PC-9 (cell line): ENCODE data around the gene ADISSP. TPM values are rescaled to one million over a fixed set of nuclear protein-coding genes. Genes with fewer than 3 reads are reported as not detected.

ENCODE experiments used
- BruUV-seq: library from RNA; stranded (reverse); fragments of 400-500 nt; replicated peaks from 2 replicates; lab custom pipeline; 2021; lab: Mats Ljungman, UMichigan
- CTCF ChIA-PET: fragments of 300-600 bp; sonication (Branson Sonifier 250); formaldehyde crosslinking; loops from one replicate; lab custom pipeline; 2022; ENCODE audit warnings: antibody characterized with exemption; lab: Charles Lee
- POLR2A ChIA-PET: fragments of 300-600 bp; sonication (Branson Sonifier 250); formaldehyde crosslinking; loops from one replicate; lab custom pipeline; 2022; ENCODE audit warnings: antibody characterized with exemption; ENCODE audit not compliant: unreplicated experiment; lab: Charles Lee
- DNase-seq, 2 experiments: peaks; one replicate each; pipeline versions ENCODE4 v3.0.0 to v3.0.0-alpha.2; 2015 to 2022; ENCODE audit warnings: mixed read lengths in 1 of 2
- H2AFZ ChIP-seq: fragments of 200-600 bp; sonication (generic); 2 replicates; pipeline ENCODE4 v1.8.1; 2017; ENCODE audit warnings: antibody characterized with exemption
- H3F3A ChIP-seq: fragments of 200-600 bp; sonication (generic); 2 replicates; pipeline ENCODE4 v1.8.1; 2017; ENCODE audit warnings: antibody characterized with exemption, mild to moderate bottlenecking, low read depth; ENCODE audit not compliant: insufficient read depth
- H3K27ac ChIP-seq: fragments of 200-600 bp; sonication (generic); 2 replicates; pipeline ENCODE4 v1.6.1; 2016; ENCODE audit warnings: mixed run types
- H3K27me3 ChIP-seq: fragments of 200-600 bp; sonication (generic); 2 replicates; pipeline ENCODE4 v1.6.1; 2016; ENCODE audit warnings: low read depth, mixed run types; ENCODE audit not compliant: insufficient read depth
- H3K36me3 ChIP-seq: fragments of 200-600 bp; sonication (generic); 2 replicates; pipeline ENCODE4 v1.6.1; 2016; ENCODE audit warnings: low read depth, mixed run types
- H3K4me1 ChIP-seq: fragments of 200-600 bp; sonication (generic); replicated peaks from 2 replicates; pipeline ENCODE4 v1.6.1; 2016; ENCODE audit warnings: mixed run types; ENCODE audit not compliant: insufficient read depth
- H3K4me2 ChIP-seq: fragments of 200-600 bp; sonication (generic); 2 replicates; pipeline ENCODE4 v1.6.1; 2017; ENCODE audit warnings: mixed run types
- H3K4me3 ChIP-seq: fragments of 200-600 bp; sonication (generic); 2 replicates; pipeline ENCODE4 v1.6.1; 2016; ENCODE audit warnings: mixed run types
- H3K79me2 ChIP-seq: fragments of 200-600 bp; sonication (generic); 2 replicates; pipeline ENCODE4 v1.6.1; 2017; ENCODE audit warnings: low read depth, mixed run types
- H3K9me2 ChIP-seq: fragments of 200-600 bp; sonication (generic); 2 replicates; pipeline ENCODE4 v1.8.1; 2017; ENCODE audit warnings: mild to moderate bottlenecking; ENCODE audit not compliant: insufficient read depth
- H3K9me3 ChIP-seq: fragments of 200-600 bp; sonication (generic); 2 replicates; pipeline ENCODE4 v1.8.1; 2016; ENCODE audit warnings: low read depth; ENCODE audit not compliant: insufficient read depth
- H4K20me1 ChIP-seq: fragments of 200-600 bp; sonication (generic); 2 replicates; pipeline ENCODE4 v1.8.1; 2017; ENCODE audit not compliant: insufficient read depth
- EZH2 ChIP-seq: fragments of 200-600 bp; sonication (generic); IDR thresholded peaks from 2 replicates; pipeline ENCODE4 v1.8.0; 2017; ENCODE audit warnings: antibody characterized with exemption, low read depth
- intact Hi-C: fragments of 100-400 bp; cut with micrococcal nuclease; formaldehyde crosslinking; loops from one replicate; pipeline ENCODE4 v1.10.0; 2022; ENCODE audit not compliant: unreplicated experiment
- total RNA-seq: library from RNA; stranded (reverse); gene quantifications from 2 replicates; pipeline ENCODE4 v1.2.3, GENCODE V29; 2021
- TF ChIP-seq, protein P1 (sequence below): fragments of 200-600 bp; sonication (generic); conservative IDR thresholded peaks from 2 replicates; pipeline ENCODE4 v1.6.1; 2017; ENCODE audit warnings: mixed run types, antibody characterized with exemption, mild to moderate bottlenecking, moderate library complexity

The ADISSP gene
- total RNA-seq, 1 experiment from 2014 or later = 86.9 TPM

DNA sequence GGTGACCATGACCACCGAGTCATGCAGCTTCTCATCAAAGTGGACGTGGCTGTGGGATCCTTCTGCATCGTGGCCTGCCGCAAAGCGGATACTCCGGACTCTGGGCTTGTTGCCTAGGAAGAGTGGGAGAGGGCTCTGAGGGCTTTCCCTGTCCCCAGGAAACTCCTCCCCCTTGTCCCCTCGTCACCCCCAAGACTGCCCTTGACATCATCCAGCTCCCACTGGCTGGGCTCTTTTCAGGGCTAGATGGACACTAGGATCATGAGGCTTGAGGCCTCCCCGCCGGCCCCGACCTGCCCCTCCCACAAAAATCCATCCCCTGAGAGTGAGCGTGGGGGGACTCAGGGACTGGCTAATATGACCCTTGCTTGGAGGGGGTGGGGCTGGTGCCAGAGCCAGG, 9.0 kb downstream of the ADISSP start:
- no peak for TF ChIP-seq EZH2
- TF ChIP-seq, protein P1, sequence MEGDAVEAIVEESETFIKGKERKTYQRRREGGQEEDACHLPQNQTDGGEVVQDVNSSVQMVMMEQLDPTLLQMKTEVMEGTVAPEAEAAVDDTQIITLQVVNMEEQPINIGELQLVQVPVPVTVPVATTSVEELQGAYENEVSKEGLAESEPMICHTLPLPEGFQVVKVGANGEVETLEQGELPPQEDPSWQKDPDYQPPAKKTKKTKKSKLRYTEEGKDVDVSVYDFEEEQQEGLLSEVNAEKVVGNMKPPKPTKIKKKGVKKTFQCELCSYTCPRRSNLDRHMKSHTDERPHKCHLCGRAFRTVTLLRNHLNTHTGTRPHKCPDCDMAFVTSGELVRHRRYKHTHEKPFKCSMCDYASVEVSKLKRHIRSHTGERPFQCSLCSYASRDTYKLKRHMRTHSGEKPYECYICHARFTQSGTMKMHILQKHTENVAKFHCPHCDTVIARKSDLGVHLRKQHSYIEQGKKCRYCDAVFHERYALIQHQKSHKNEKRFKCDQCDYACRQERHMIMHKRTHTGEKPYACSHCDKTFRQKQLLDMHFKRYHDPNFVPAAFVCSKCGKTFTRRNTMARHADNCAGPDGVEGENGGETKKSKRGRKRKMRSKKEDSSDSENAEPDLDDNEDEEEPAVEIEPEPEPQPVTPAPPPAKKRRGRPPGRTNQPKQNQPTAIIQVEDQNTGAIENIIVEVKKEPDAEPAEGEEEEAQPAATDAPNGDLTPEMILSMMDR = no peak
- Histone ChIP-seq H3F3A (no peaks in the 10 kb centered on the region), H3K27me3 (no peaks in the 10 kb centered on the region), H3K4me1 (no peaks in the 10 kb centered on the region), H3K27ac (no peak overlapping the region), H3K9me2 (no peaks in the 10 kb centered on the region), H3K9me3 (no peaks in the 10 kb centered on the region), H2AFZ (no peak overlapping the region), H3K79me2 (no peaks in the 10 kb centered on the region), H3K36me3 (no peaks in the 10 kb centered on the region), H3K4me2 (no peak overlapping the region), H4K20me1 (no peaks in the 10 kb centered on the region; the same call in 1 of the 2 replicates), H3K4me3 (no peak overlapping the region)
- ChIA-PET POLR2A (no interaction called here), CTCF (no interaction called here)
- no TSS peak for BruUV-seq
- intact Hi-C loops = no loop called here
- DNase-seq = no peak

DNA sequence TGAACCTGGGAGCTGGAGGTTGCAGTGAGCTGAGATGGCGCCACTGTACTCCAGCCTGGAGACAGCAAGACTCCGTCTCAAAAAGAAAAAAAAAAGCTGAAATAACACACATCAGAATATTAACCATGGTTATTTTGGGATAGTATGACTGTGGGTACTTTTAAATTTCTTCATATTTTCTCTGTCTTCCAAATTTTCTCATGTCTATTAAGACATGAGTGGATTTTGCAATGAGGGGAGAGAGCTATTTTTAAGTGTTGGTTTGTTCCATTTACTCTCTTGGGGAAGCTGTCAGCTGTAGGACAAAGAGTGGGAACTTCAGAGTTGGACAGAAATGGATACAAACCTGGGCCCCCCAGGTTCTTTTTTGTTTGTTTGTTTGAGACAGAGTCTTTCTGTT, 10.3 kb downstream of the ADISSP start:
- H3K36me3 ChIP-seq = no peaks in the 10 kb centered on the region

DNA sequence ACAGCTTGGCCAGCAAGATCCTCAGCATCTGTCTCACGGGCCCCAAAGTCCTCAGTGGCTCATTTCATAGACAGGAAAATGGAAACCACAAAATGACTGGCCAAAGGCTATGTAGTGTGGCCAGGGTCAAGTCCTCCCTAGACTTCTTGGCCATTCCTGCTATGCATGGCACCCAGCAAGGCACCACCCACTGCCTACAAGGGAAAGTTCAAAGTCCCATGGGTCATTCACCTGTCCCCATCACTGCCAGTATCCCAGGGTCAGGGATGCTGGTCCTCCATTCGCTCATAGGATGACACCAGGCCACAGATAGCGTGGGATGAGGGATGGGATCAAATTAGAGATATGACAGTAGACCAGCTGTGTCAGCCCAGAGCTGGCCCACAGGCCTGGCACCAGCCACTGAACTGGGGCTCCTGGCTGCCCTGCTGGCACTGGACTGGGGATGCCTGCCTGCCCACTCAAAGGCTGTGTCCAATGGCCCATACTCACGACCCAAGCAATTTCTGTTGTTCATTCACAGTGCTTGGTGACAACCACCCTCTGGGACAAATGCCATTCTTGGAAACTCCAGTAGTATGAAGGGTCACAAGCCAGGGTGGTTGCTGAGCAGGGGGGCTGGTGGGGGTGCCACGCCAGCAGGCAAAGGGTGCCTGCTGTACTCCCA, 11.6 kb downstream of the ADISSP start:
- no peaks in the 10 kb centered on the region for H4K20me1 ChIP-seq
- no peak for DNase-seq
- H3K27me3 ChIP-seq = no peaks in the 10 kb centered on the region
- intact Hi-C loops = no loop called here
- CTCF ChIA-PET = interaction anchor here (1.2 kb wide), 1 partner anchor 12 kb away, joined by 4 read pairs; no protein-coding TSS in a partner anchor
- H3F3A ChIP-seq = no peaks in the 10 kb centered on the region
- TF ChIP-seq EZH2 = no peak
- TF ChIP-seq, protein P1 = no peak
- no peaks in the 10 kb centered on the region for H3K36me3 ChIP-seq
- POLR2A ChIA-PET = no interaction called here
- no TSS peak for BruUV-seq
- no peaks in the 10 kb centered on the region for H3K9me2 ChIP-seq
- no peaks in the 10 kb centered on the region for H3K4me1 ChIP-seq
- no peaks in the 10 kb centered on the region for H3K79me2 ChIP-seq
- no peak overlapping the region for H3K4me3 ChIP-seq
- no peaks in the 10 kb centered on the region for H3K9me3 ChIP-seq
- H2AFZ ChIP-seq = no peak overlapping the region
- H3K4me2 ChIP-seq = no peak overlapping the region
- H3K27ac ChIP-seq = no peak overlapping the region

More for the DNA sequence above, 10.3 kb downstream of the ADISSP start:
- no peaks in the 10 kb centered on the region; the same call in 1 of the 2 replicates for H4K20me1 ChIP-seq
- POLR2A ChIA-PET = interaction anchor here (0.8 kb wide), 1 partner anchor 1361 kb away, joined by 3 read pairs; no protein-coding TSS in a partner anchor
- intact Hi-C loops = no loop called here
- H3K4me2 ChIP-seq = no peak overlapping the region
- no peak for DNase-seq
- CTCF ChIA-PET = no interaction called here
- H3K27ac ChIP-seq = no peak overlapping the region
- no peaks in the 10 kb centered on the region for H3K9me2 ChIP-seq
- H3K79me2 ChIP-seq = no peaks in the 10 kb centered on the region
- H3F3A ChIP-seq = no peaks in the 10 kb centered on the region
- no peak overlapping the region for H3K4me3 ChIP-seq
- no peaks in the 10 kb centered on the region for H3K27me3 ChIP-seq
- no peak overlapping the region for H2AFZ ChIP-seq
- no peaks in the 10 kb centered on the region for H3K9me3 ChIP-seq
- no peaks in the 10 kb centered on the region for H3K4me1 ChIP-seq
- no TSS peak for BruUV-seq
- TF ChIP-seq, protein P1 = no peak
- TF ChIP-seq EZH2 = no peak
